Stimulated activated CD4-positive, alpha-beta T cell treated with anti-CD3 and anti-CD28 coated beads, Interleukin-4, amount 100 ng/mL, for 4 hours (primary cell): ENCODE results near the gene TGFB2.

Experiments
- DNase-seq, 2 experiments: peaks; one replicate each; pipeline ENCODE4 v3.0.0-alpha.2; 2020

TGFB2 gene

DNA sequence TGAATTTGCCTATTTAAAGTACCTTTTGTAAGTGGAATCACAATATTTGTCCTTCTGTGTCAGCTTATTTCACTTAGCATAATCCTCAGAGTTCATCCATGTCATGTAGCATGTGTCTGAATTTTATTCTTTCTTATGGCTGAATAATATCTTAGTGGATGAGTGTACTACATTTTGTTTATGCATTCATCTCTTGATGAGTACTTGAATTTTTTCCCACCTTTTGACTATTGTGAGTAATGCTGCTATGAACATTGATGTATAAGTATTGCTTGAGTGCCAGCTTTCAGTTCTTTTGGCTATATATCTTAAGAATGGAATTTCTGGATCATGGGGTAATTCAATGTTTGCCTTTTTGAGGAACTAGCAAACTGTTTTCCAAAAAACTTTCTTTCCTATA is 84.2 kb downstream of the TGFB2 start:
- DNase-seq = no peak

DNA sequence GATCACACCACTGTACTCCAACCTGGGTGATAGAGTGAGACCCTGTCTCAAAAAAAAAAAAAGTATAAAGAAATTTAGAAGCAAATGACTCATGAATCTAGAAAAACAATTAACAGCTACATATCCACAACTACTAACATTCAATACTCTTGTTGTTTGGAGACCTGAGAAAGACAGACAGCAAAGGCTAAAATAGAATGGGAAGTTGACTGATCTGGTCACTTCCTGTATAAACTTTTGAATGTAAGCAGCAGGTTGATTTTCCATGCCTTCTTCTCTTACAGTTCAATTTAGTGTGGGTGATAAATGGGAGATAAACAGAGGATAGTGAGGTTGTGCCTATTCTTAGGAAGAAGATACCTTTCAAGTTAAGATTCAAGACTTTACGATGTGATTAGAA is 85.2 kb downstream of the TGFB2 start:
- no peak for DNase-seq

DNA sequence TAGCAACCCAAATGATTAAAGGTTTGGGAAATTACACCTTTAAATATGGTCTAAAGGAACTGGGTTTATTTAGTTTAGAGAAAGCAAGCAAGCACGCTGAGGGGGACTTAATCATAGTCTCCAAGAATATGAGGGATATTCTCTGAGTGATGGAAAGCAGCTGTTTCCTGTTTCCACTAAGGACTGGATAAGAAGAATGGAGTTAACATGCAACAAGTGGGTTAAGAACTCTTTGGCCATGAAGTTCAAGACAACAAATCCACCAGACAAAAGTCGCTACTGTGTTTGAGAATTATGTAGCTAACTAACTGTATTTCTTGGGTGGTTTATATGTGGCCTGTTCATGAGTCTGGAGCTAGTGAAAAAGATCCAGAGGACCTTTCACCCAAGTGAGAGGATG is 85.7 kb downstream of the TGFB2 start:
- DNase-seq = no peak

DNA sequence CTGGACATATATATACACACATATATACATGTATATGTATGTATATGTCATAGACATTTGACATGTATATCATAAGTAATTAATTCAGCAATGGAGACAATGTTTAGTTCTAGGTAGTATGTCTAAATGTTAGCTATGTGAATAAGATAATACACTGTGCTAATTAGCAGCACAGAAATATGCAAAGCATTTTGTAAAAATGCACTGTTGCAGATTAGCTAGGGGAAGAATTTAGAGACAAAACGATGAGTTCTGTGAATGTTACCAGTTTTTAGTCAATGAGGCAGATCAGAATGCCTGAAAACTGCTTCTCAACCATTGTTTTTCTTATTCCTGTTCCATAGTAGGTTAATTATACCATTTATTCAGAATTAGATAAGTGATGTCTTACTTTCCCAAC is 86.3 kb downstream of the TGFB2 start:
- DNase-seq = no peak

DNA sequence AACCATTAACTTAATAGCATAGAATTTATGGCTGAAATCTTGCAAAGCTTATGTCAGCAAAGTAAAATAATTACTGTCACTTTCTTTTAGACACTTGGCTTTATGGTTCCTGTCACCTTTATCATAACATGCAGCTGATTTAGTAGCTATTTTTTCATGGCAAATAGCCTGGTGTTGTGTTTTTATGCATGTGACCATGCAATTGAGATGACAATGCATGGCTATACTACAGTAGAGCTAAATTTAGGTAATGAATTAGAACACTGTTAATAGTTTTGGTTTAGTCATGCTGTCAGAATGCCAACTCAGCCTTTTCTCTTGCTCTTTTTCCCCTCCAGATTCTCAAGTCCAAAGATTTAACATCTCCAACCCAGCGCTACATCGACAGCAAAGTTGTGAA is 88.6 kb downstream of the TGFB2 start:
- DNase-seq = no peak

DNA sequence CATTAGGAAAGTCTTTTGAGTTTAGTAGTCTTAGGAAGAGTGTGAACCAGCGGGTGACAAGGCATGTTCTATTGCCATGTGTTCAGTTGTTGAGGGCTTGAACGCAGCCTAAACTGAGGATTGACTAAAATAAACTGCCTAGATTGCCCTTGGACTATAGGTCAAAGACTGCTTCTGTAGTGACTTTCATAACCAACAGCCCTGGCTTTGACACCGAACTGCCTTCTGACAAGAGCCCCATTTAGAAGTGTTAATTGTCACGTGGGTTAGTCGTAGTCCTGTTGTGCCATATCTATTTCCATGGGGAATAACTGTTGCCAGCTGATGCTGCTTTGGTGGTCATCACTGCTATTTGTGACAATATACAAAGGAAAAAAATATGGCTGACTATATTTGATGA is 90.4 kb downstream of the TGFB2 start:
- DNase-seq = no peak

DNA sequence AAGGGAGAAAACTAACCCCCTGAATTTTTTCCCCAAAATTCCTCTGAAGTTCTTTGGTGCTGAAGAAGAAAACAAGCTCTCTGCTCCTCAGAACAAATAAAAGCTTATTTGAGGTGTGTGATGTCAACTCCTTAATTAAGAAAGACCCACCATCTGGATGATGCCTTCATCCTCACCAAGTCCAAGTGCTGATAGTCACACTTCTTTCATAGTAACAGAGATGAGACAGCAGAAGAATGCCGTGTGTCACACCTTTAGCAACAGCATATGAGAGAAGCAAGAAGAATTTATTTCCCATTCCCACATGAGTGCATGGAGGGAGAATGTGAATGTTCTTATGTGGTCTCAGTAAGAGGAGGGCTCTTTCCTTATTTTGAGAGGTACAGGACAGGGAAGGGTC is 91.2 kb downstream of the TGFB2 start:
- no peak for DNase-seq

DNA sequence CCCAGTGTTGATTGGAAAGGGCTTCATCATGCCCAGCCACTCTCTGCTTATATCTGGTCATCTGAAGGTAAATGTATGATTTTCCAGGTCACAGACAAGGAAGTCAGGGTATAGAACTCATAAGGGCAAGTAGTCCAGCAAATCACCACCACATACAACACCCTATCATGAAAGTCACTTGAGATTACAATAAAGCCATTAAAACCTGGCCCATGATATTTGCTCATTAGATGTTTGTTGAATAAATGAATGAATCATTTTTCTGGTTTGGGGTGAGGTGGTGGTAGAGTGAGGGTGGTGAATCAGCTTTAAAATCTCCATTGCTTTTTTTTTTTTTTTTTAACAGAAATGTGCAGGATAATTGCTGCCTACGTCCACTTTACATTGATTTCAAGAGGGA is 91.9 kb downstream of the TGFB2 start:
- DNase-seq = no peak

DNA sequence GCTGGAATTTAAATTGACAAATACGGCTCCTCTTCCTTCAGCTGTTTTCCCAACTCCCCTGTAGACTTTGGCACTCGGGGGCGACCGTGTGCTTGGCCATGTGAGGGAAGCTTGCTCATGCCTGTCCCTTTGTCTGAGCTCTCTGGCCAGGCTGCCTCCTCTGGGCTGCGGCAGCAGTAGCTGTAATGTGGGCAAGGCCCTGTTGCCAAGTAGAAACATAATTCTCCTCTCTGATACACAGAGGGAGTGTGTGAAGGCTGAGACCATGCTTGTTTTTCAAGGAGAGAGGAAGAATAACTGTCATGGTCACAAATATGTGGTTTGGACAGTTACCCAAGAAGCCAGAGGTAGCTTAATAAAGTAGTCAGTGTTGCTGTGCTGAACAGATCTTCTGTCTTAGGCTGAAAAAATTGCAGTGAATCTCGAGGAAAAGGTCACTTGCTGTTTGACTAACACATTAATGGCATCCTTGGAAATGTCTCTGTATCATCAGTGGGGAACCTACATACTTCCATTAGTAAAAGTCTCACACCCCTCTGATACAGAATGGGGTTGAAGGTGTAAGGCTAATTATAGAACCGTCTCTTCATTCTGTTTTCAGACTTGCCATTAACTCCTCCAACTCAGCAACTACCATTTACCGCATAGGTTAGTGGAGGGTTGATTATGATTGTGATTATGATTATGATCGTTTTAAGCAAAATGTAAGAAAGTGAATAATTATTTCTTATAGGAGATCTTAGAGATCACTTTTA is 94.6 kb downstream of the TGFB2 start:
- no peak for DNase-seq

DNA sequence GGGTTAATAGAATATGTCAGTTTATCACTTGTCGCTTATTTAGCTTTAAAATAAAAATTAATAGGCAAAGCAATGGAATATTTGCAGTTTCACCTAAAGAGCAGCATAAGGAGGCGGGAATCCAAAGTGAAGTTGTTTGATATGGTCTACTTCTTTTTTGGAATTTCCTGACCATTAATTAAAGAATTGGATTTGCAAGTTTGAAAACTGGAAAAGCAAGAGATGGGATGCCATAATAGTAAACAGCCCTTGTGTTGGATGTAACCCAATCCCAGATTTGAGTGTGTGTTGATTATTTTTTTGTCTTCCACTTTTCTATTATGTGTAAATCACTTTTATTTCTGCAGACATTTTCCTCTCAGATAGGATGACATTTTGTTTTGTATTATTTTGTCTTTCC is 98.1 kb downstream of the TGFB2 start:
- no peak for DNase-seq

DNA sequence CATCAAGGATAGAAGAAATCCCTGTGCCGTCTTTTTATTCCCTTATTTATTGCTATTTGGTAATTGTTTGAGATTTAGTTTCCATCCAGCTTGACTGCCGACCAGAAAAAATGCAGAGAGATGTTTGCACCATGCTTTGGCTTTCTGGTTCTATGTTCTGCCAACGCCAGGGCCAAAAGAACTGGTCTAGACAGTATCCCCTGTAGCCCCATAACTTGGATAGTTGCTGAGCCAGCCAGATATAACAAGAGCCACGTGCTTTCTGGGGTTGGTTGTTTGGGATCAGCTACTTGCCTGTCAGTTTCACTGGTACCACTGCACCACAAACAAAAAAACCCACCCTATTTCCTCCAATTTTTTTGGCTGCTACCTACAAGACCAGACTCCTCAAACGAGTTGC is 99.0 kb downstream of the TGFB2 start:
- no peak for DNase-seq

DNA sequence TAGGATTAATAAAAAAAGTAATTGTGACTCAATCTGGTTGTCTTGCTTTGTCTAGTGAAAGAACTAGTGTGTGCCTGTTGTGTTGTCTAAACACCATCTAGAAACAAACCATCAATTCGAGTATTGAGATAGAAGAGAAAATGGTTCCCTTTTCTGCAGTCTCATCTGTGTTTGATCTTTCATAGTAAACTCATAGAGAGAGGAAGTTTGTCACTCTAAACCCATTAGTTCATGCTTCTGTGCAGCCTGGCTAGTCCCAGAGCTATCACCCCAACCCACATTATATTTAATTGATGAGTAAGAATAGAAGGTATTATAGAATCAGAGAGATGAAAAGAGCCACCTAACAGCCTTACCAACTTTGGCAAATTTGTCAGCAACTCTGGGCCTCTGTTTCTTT is 99.5 kb downstream of the TGFB2 start:
- DNase-seq = no peak

DNA sequence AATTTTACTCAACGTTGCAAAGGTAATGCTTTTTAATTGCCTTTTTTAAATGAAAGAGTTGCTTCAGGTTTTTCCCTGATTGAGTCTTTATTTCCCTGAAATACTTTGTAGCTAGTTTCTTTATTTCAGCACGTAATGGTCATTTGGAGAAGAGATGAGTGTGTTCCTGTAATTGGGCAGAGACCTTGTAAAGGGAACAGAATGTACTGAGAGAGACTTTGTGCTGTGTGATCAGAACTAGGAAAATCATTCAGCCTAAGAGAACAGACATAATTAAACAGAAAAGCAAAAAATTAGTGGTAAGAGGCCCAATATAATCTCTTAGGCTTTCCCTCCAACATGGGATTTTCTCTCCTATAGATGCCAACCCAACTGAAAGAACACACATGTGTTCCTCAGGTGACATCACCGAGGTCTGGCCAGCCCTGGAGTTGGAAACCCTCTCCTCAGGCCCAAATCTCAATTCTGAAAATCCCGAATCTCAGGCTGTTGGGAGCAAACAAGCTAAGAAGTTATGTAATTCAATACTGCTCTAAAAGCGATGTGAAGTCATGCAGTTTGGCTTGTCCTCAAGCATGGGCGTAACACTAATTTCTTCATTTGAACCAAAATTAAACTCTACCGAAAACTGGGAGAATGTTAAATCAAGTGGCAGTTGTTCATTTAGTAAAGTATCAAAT is 102.0 kb downstream of the TGFB2 start:
- DNase-seq = no peak

DNA sequence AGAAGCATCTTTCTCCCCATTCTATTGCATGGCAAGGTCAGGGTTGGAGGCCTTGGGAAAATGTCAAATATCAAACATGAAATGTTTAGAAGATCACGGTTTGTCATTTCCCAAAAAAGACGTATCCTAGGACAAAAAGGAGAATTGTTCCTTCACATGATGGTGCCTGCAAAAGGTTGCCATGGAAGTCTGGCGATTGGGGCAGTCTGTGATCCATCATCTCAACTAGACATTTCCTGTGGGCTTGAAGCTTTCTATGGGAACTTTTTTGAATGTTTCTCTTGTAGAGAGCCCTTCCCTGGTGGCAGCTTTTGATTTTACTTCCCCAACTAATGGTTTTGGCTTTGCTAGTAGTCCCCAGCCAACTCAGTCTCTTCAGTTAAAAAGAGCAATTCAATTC is 106.3 kb downstream of the TGFB2 start:
- DNase-seq = no peak

DNA sequence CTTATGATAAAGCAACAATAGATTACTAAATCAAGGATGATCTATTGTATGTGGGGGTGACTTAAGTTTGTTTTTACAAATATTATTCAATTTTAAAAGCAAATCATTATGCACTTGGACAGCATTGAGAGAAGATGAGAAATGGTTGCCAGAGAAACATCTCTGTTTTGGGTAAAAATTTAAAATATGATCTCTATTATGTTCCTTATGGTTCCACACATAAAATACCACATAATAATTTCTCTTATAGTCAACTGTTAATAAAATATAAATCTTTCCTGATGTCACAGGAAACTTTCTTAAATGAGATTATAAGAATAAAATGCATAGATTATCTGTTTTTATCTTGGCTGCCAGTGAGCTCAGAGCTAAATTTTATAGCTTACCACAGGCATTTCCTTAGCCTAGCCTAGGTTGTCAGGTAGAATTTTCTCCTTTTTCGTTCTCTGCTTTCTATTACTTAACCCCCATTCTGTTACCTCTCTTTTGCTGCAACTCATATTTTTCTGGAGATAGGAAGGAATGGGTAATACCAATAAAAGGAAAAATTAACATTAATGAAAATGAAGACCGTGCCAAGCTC is 109.7 kb downstream of the TGFB2 start:
- no peak for DNase-seq

DNA sequence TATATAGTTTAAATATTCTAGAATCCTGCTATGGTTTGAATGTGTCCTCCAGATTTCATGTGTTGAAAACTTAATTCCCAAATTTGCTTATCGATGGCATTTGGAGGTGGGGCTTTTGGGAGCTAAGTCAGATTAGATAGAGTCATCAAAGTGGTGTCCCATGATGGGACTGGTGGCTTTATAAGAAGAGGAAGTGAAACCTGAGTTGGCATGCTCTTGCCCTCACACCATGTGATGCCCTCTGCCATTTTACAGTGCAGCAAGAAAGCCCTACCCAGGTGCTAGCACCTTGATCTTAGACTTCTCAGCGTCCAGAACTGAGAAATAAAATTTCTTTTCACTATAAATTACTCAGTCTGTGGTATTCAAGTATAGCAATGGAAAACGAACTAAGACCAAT is 111.3 kb downstream of the TGFB2 start:
- DNase-seq = no peak

DNA sequence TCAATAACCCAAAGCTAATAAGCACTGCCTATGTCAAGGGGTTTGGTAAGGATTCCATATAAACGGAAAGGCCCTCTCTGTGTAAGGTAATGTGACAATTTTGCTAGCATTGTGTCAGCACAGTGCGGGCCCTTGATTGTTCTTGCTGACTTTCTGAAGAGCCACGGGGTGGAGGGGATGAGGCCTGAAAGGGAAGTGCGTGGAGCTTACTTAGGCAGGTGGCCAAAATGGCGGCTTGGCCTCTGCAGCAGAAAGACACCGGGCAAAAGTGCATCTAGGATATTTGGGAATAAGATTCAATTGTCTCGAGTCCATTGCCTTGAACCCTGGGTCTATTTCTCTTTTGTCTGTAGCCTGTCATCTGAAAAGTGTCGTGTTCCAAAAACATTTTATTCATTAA is 114.3 kb downstream of the TGFB2 start:
- no peak for DNase-seq

DNA sequence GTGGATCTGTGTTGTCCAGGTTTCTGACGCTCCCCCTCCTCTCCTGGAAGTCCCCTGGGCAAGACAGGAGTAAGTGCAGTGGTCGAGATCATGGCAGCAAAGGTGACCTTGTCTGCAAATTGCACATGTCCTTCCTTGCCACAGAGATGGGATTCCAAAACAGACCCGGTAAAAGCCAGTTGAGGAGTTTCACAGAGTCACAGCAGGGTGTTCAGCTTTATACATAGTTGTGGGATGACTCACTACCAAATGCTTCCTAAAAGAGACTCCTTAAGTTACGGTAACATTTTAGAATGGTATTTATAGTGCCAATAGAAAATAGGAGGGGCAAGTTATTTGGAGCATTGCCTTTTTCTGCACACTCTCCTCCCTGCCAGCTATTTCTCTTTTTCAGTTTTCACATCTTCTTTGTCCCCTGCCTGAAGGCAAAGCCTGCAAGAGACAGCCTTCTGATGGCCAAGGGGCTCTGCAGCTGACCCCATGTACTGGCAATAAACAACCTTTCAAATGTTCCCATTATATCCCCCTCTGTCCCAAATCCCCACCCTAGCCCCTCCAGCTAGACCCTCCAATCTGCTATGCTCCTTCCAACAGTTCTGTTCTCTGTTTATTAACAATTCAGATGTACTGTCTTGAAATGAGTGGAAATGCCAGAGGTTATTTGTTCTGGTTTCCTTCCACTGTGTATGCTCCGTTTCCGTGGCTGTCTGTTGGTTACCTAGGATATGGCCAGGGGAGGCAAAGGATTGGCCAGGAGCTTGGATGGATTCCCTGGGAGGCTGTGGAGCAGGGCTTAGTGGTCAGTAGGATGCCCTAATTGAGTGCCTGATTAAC is 115.0 kb downstream of the TGFB2 start:
- no peak for DNase-seq

DNA sequence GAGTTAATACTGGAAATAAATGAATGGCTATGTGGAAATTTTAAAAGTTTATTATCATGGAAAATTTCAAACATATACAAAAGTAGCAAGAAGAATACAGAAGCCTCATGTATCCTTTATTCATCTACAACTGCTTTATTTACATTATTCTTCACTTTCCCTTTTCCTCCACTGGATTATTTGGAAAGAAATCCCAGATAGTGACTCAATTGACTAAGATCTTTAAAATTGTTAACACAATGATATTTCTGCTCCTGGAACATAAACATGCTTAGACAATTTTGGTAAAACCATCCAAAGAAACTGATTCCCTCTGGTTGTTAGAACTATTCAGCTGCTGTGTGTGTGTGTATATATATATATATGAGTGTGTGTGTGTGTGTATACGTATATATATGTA is 116.2 kb downstream of the TGFB2 start:
- no peak for DNase-seq

DNA sequence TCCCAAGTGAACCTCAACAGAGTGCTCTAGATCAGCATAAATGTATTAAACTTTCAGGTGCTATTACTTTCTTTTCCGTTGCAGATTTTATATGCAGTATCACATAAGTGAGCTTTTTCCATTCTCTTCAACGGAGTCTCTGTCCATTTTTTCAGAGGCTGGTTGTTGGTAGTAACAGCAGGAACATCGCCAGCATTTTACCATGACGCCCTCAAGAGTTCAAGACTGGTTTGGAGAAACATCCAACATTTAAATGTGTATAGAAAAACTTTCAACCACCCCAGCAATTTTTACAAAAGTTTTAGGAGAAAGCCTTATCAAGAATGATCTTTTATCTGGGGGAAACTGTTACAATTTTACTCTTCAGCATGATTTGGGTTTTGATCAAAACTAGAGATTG is 117.0 kb downstream of the TGFB2 start:
- no peak for DNase-seq

DNA sequence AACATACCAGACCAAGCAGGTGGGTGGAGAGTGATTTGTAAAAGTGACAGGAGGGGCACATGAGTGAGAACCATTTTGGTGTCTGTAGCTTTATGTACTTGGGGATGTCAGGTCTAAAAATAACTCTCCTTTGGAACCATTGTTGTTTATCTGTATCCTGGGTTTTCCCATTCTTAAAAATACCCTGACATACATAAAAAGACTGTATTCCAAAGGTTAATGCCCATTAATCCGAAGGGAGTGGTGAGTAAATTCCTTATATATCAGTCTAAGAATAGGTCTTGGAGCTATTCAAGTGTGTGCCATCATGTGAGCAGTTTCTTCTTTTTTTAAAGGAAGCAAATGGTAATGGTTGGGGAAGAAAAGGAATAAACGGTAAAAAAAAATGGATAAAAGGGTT is 117.5 kb downstream of the TGFB2 start:
- no peak for DNase-seq

DNA sequence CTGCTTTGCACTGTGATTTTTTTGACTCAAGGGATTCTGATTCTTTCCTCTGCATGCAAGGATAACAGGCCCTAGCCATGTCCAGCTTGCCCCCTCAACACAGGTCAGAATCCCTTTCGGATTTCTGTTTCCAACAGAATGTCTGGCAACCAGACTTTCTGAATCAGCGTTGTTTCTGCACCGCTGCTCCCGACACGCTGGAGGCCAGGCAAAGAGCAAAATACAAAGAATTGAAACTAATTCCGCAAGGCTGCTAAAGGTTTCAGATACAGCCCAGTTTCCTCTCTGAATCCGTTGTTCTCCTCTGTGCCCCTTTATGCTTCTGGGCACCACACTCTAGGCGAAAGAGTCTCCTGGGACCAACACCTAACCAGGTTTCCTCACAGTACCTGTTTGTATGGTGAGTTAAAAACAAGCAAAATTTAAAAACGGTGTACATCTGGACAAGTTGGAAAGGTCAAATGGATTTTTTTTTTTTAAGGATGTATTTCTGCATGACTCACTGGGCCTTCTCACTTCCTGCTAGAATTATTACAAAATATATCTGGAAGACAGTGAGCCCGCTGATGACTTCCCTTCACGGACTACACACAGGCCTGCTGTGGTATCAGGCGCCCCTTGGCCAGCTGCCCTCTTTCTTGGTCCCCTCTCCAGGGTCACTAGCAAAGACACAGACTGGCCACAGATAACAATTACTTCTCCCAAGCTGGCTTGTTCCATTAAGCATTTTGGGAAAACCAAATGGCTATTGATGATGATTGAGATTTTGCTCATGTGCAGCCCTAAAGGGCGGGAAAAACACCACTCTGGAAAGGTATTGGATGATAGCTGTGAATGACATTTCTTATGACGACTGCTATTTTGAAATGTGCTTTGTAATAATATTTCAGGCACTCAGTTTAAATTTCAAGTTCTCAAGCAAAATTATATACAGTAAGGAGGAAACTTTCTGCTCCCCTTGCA is 118.3 kb downstream of the TGFB2 start:
- DNase-seq = no peak
